ENCODE measurements around the gene DAD1. TPM values are rescaled to one million over a fixed set of nuclear protein-coding genes. Genes with fewer than 3 reads are reported as not detected.
A peak's percentile ranks its signal among the peaks of the same experiment; 100 is the strongest.
"Not testable (repeated sequence)": the region's sequence is repeated elsewhere in the genome, so short reads cannot be mapped to it uniquely, and the experiment has no call there.

Gene DAD1
- 585 and 634 TPM in 2 replicates for total RNA-seq (2014; rRNA removed; shearing (Covaris generic))

DNA sequence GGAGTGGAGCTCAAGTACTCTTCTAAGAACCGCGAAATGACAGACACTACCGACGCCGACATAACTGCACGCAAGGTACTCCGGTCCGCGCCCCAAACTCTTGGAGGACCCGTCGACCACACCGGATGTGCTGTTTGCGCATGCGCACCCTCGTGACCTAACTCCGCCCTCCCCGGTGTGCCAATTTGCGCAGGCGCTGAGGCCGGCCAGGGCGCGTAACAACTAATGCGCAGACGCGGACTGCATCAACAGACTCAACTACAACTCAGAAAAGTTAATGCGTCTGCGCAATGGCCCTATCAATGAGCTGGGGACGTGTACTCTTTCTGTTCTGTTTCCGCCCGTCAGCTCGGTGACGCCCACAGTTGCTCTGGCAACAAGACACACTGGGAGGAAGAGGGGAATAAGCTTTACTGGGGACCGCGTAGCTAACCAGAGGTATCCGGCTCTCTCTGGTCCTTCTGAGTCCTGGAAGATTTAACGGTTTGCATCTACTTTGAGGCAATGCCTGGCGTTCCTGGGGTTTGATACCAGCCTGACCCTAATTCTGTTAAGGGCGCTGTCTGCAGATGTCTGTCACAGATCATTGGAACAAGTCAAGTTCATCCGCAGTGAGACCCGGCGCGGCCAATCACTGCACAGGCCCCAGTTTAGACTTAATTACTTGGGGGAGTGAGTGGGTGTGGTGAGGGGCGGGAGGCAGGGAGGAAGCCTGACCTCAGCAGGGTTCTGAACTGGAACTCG, at the start of gene DAD1:
DAD1 (minus strand) TSS at position 129 of the 744 bp plus-strand sequence; CDS start at position 62, 67 bp downstream.
- DNase-seq (ENCODE audit: low spot score), result peak; percentile 99

DNA sequence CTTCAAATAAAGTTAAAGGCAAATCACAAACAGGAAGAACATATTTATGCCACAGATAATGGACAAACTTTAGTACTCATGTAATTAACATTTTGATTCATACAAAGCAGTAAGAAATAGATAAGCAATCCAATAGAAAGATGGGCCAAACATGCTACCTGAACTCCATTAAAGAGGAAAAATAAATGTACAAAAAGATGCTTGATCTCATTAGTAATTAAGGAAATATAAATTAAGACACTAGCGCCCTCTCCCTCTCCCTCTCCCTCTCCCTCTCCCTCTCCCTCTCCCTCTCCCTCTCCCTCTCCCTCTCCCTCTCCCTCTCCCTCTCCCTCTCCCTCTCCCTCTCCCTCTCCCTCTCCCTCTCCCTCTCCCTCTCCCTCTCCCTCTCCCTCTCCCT, 47.0 kb upstream of the DAD1 start:
- DNase-seq (ENCODE audit: low spot score), result not testable (repeated sequence)

DNA sequence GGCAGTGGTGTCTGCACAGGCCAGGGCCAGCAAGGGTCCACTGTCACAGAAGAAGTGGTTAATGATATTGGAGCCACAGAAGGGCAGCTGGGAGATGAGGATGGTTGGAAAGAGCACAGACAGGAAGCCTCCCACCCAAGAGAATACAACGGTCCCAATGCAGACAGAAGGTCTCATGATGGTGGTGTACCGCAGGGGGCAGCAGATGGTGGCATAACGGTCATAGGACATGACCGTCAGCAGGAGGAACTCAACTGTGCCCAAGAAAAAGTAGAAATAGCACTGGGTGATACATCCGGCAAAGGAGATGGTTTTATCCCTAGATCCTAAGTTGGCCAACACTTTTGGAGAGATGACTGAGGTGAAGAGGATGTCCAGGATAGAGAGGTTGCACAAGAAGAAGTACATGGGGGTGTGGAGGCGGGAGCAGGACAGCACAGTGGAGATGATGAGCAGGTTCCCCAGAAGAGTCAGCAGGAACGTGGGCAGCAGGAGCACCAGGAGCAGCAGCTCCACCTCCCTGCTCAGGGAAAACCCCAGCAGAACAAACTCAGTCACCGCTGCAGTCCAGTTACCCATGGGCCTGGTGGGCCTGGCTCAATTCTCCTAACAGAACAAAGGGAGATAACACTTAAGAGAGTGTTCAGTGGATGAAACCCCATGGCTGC, 45.3 kb upstream of the DAD1 start:
- DNase-seq (ENCODE audit: low spot score), result no peak

DNA sequence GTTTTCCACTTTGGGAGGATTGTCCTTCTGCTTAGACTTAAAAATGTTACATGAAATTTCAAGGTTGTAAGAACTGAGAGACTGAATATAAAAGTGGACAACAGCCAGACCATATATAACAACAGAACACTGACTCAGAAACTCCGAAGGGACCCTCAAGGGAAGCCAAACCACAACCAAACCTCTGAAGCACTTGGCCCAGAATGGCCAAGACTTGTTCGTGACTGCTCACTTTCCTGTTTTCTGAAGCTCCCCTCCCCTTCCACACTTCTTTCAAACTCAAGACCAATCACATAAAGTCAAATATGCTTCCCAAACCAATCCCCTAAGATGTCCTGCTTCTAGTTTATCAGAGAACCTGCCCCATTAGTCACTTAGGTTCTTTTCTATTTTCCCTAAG, 41.5 kb upstream of the DAD1 start:
- DNase-seq (ENCODE audit: low spot score), result peak; percentile 34

DNA sequence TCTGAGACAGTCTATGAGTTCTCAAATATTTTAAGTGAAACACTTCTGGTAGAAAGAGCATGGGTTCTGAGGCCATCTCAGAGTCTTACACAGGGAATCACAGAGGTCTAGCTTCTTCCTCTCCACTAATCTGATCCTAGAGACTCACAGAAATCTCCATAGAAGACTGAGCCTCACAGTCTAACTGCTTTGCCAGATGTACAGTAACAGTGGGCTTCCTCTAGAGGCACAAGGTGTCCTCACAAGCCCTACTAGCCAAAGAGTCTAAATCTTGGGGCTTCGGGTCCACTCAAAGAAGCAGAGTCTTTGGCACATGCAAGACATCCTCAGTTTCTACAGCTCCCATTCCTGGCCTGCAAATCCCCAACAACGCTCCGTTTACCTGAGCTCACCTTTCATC, 41.0 kb upstream of the DAD1 start:
- no peak for DNase-seq (ENCODE audit: low spot score)

DNA sequence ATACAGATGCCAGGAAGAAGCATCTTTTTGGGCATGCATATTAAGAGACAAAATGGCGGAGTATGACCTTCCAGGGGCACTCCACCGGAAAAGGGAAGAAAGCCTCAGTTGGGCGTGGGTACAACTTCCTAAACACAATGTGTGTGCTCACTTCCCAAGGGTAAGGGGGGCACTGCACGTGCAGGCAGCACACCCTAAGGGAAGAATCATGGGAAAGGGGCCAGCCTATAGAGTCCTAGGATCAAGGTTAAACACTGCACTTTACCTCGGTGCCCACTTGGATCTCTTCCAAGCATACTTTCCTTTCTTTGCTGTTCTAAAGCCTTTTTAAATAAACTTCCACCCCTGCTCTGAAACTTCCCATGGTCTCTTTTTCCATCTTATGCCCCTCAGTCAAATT, 40.3 kb upstream of the DAD1 start:
- DNase-seq (ENCODE audit: low spot score), result no peak

DNA sequence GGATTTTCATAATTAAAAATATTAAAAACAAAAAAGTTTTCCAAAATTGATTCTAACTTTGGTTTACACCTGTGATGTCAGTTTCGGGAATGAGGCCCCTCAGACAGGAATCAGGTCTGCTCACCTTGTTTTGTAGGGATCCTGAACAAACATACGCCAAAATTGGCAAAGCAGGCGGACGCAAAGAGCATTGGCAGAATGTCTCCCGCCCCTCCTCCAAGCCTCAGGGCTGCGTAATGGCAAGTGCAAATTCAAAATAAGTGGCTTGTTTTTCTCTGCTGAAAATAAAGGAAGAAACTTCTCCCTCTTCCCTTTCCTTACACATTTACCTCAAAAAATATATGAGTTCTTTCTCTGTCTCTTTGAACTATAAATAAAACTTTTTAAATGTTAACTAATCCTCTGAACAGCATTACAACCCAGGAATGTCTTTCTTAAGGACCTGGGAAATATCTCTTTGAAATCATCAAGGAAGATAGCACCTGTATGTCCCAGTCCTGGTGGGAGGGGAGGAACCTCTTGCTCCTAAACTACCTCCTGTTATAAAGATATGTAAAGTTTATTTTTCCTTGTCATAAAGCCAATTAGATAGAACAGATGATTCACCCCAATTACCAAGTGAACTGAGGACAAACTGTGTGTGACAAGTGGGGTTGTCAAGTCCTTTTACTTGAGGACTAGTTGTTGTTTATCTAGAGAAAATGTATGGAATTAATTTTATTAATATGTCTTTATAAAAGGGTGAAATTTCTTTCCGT, 38.7 kb upstream of the DAD1 start:
- no peak for DNase-seq (ENCODE audit: low spot score)

DNA sequence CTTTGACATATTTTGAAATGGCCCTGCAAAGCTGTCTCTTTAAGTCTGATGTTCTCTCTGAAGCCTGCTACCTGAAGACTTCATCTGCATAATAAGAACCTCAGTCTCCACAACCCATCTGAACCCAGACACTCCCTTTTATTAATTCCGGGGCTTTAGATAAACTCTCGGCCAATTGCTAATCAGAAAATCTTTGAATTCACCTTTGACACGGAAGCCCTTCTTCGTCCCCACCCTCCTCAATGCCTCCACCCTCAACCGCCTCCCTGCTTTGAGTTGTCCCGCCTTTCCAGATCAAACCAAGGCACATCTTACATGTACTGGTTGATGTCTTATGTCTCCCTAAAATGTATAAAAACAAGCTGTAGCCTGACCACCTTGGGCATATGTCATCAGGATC, 37.6 kb upstream of the DAD1 start:
- DNase-seq (ENCODE audit: low spot score), result no peak

DNA sequence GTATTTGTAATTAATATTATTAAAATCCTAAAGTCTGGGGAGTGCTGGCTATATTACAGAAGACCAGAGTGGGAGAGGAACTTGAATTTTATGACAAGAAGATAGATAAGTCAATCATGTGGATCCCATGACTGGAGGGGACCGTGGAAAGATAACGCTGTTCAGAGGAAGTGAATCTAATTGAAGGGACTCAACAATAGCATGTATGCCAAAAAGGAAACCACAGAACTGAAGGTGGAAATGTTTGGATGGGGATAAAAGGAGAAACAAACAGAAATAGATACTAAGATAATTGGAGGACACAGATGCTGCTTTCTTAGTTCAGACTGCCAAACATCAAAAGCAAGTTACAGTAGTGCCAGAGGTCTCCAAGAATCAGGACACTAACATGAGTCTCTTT, 34.0 kb upstream of the DAD1 start:
- DNase-seq (ENCODE audit: low spot score), result no peak

DNA sequence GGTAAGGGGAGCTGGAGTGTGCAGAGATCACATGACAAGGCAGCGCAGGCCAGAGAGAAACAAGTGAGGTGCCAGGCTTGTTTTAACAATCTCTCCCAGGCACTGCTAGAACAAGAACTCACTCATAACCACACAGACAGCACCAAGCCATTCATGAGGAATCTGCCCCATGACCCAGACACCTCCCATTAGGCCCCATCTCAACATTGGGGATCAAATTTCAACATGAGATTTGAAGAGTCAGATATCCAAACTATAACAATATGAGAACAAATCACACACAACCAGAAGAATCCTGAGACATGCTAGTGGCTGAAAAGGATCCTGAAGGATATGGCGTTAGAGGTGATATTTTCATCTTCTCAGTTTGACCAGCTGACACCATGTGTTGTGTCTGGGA, 33.2 kb upstream of the DAD1 start:
- DNase-seq (ENCODE audit: low spot score), result no peak

DNA sequence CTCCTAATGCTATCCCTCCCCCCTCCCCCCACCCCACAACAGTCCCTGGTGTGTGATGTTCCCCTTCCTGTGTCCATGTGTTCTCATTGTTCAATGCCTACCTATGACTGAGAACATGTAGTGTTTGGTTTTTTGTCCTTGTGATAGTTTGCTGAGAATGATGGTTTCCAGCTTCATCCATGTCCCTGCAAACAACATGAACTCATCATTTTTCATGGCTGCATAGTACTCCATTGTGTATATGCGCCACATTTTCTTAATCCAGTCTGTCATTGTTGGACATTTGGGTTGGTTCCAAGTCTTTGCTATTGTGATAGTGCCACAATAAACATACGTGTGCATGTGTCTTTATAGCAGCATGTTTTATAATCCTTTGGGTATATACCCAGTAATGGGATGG, 26.7 kb upstream of the DAD1 start:
- not testable (repeated sequence) for DNase-seq (ENCODE audit: low spot score)

DNA sequence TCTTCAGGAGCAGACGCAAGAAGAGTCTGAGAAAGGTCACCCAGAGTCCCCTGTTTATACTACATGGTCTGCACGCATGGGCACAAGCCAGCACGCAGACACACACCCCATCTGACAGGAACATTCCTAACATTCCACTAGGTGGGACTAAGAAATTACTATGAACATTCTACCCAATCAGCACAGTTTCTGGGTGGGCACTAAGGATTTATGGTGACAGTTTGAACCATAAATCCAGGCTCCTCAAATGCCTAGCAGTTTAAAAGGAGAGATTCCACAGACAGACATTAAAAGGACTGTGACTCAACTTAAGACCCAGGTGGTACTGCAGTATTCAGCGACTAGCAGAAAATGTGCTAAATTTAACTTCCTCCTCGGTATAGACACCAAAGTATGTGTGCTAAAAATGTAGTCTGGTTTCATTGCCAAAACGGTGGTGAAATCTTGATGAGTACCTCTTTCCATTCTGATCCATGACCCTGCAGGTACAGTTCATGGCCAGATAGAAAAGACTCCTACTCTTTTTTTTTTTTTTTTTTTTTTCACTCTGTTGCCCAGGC, 25.3 kb upstream of the DAD1 start:
- DNase-seq (ENCODE audit: low spot score), result peak; percentile 96

DNA sequence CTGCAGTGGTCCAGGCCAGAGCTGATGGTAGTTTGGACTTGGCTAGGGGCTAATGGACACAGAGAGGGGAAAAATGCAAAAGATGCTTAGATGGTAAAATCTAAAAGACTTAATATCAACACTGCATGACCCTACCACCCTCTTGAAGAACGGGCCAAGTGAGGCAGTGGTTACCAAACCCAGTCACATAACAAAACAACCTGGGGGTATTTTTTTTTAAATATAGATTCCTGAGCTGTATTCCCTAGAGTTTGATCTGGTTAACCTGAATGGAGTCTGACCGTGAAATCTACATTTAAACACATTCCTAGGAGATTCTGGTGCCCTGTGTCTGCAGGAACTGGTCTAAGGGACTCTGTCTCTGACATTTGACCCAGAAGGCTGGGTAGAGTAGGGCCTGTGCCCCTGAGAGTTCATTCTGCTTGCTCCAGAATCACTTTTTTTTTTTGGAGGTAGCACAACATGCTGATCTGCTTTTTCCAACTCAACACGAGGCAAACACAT, 24.8 kb upstream of the DAD1 start:
- no peak for DNase-seq (ENCODE audit: low spot score)

DNA sequence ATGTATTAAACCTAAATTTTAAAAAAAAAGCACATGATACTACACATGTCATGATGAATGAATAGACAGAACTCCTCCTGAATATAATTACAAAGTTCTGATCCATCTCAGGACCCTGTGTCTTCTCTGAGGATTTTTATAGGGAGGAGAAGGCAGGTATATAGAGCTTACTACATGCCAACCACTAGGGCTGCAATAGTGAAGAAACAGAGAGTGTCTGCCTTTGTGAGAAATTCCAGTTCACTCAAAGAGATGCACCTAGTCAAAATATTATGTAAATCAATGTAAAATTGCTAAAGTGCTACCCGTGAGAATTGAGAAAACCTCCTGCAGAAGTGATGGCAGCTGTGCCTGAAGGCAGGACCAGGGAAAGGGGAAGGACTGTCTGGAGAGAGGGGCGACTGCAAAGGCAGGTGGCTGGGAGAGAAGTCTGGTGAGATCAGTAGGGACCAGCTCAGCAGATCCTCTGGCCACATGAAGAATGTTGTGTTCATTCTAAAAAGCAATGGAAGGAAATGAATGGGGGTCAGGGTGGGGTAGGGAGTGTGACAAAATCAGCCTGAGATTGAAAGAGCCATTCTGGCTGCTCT, 24.2 kb upstream of the DAD1 start:
- no peak for DNase-seq (ENCODE audit: low spot score)

DNA sequence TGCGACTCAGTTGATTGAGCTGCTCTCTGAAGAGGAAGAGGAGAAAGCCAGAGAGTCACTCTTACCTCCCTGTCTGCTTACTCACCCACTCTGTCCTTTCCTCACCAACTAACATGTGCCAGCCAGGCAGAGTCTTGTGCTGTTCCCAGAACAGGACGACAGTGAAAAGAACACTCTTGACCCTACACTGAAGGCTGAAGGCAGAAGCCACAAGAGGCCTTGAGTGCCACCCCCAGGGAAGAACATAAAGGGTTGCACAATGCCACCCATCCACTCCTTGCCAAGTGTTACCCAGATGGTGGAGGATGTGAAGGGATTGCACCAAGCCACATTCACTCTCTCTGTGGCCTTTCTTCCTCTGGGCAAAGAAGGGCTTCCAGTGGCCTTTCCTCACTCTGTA, 21.9 kb upstream of the DAD1 start:
- no peak for DNase-seq (ENCODE audit: low spot score)

DNA sequence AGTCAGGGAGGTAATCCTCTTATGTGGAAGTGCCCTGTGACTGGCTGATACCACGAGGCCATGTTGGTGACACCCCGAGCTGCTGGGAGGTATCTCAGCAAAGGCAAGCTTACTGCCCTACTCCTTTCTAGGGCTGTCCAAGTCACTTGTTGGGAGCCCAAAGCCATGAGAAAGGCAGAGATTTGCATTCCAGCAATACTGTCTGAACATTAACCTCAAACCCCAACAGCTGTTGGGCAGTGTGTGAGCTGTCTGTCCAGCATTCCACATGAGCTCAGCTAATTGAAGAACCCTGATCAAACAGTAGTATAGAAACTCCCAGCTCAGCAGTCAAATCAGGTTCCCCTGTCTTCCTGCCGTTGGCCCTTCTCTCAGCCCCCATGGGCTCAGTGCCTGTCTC, 18.3 kb upstream of the DAD1 start:
- no peak for DNase-seq (ENCODE audit: low spot score)

DNA sequence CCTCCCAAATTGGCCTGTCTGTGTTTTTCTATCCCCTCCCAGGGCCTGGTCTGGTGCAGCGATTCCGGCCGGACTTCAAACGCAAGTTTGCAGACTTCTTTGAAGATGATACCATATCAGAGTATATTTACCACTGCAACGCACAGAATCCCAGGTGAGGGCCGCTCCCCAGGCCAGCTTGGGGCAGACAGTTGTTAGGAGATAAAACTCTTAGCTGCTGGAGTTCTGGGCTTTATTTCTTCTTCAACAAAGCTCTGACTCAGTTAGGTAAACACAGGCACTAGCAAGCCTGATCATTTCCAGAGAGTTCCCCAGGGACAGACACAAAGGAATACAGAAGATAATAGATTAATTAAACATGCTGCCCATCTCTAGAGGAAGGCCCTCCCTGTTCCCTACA, 17.4 kb upstream of the DAD1 start:
- no peak for DNase-seq (ENCODE audit: low spot score)

DNA sequence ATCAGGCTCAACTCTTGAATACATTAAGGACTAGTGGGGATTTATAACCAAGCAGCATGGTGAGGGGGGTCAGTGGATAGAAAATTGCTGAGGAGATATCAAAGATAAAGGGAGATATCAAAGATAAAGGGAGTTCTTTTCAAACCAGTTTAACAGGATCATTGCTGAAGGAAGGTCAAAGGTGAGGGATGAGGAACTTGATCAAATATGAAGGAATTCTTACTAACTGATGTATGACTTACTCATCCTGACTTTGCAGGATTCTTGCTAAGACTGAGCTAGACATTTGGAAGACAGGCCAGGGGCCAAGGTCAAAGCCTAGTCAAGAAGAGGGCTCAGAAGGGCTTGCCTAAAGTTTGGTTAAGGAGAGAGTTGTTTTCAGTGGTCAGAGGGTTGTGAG, 13.8 kb upstream of the DAD1 start:
- no peak for DNase-seq (ENCODE audit: low spot score)

DNA sequence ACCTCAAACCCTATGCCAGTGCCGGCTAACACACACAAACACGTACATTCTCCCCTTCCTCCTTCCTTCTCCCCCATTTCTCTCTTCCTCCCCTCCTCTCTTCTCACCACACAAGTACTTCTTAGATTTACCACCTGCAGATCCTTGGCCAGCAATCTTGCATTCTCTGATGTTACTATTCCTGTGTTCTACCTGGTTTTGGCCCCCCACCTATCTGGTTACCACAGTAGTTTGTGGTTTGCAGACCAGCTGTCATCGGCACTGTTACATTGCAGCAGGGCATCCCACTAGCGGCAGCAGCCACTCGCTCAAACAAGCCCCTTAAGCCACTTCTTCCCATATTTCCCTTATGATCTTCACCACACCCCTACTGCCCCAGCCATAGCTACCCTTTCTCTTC, 13.0 kb upstream of the DAD1 start:
- DNase-seq (ENCODE audit: low spot score), result no peak

DNA sequence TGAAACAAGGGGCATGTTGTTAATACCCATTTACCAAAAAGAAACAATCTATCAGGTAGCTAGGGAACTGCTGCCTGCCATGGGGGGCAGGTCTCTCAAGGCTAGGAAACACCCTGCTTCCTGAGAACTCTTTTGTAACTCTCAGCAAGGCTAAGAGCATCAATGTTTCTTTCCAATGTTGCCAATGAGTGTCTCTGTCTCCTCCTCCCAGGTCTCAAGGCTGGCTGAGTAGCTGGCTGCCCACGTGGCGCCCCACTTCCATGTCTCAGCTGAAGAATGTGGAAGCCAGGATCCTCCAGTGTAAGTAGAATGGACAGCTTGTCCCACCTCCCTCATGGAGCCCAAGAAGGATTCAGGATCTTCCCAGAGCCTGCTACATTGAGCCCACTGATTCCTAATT, 12.4 kb upstream of the DAD1 start:
- DNase-seq (ENCODE audit: low spot score), result no peak

DNA sequence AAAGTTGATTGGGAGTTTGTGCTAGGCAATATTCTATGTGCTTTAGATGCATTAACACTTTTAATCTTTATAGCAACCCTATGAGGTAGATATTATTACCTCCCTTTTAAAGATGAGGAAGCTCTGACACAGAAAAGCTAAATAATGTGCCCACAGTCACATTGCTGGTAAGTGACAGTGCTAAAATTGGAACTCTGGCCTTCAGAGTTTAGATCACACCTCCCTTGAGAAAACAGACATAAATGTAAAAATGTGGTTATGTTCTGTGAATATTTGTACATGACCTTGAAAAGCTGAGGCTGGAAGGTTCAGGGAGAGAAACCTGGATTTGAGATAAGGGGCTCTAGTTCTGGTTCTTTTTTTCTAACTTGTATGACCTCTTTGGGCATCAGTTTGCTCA, 11.0 kb upstream of the DAD1 start:
- no peak for DNase-seq (ENCODE audit: low spot score)

DNA sequence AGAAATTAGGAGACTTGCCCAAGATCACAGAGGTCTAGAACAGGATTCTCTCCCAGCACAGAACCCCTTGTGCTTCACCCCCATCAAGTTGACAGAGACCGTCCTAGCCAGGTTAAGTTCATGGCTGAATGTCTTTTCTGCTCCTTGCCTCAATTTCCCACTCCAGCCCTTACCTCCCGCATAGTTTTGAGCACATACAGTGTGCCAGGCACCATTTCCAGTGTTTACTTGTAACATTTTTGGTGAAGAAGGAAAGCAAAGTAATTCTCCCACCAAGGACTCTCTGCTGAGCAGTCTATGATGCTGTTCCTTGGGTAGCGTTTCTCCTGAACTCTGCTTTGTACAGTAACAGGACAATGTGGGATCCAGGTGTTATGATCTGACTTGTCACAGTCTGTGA, 10.3 kb upstream of the DAD1 start:
- DNase-seq (ENCODE audit: low spot score), result no peak
